Left lung (tissue), 10 donors: Measurements from ENCODE around the gene ABHD2. TPM values are rescaled to one million over a fixed set of nuclear protein-coding genes. Genes with fewer than 3 reads are reported as not detected.

Experiments
- ATAC-seq: fragments of 200-7000 bp; cut with Tn5 transposase; one replicate; pipeline ENCODE4 v1.9.1; 2020; ENCODE audit warnings: moderate library complexity
- DNase-seq, 4 donors: peaks; one replicate each; pipeline ENCODE4 v3.0.0-alpha.2; 2013 to 2020
- H3K27ac ChIP-seq, 2 donors: fragments of 200-600 bp; sonication (generic) in 1 of 2; one replicate each; pipeline versions ENCODE4 v1.5.0 to v1.8.0; 2020 to 2021
- H3K27me3 ChIP-seq, 2 donors: fragments of 200-600 bp; sonication (generic) in 1 of 2; one replicate each; pipeline versions ENCODE4 v1.5.0 to v1.8.0; 2020 to 2021
- H3K36me3 ChIP-seq, 2 donors: fragments of 200-600 bp; sonication (generic) in 1 of 2; one replicate each; pipeline versions ENCODE4 v1.5.0 to v1.8.0; 2020 to 2021
- H3K4me1 ChIP-seq, 2 donors: fragments of 200-600 bp; one replicate each; pipeline ENCODE4 v1.8.0; 2021
- H3K4me3 ChIP-seq, 2 donors: fragments of 200-600 bp; sonication (generic) in 1 of 2; one replicate each; pipeline versions ENCODE4 v1.5.0 to v1.8.0; 2020 to 2021; ENCODE audit warnings: mild to moderate bottlenecking in 1 of 2
- H3K9me3 ChIP-seq, 2 donors: fragments of 200-600 bp; sonication (generic) in 1 of 2; one replicate each; pipeline versions ENCODE4 v1.5.0 to v1.8.0; 2020 to 2021
- CTCF ChIP-seq, 2 donors: fragments of 200-600 bp; sonication (generic) in 1 of 2; IDR thresholded peaks; one replicate each; pipeline versions ENCODE4 v1.5.0 to v1.8.0; 2021; ENCODE audit warnings: antibody characterized with exemption in 2 of 2
- intact Hi-C, 2 donors: fragments of 100-400 bp; cut with DNase I; formaldehyde crosslinking; loops; one replicate each; pipeline versions ENCODE4 v1.11.2 to v1.14.2; 2022
- polyA plus RNA-seq, 6 donors: library from polyadenylated mRNA; unstranded; fragments of 120-200 nt; gene quantifications; one replicate each; pipeline ENCODE4 v1.2.1, GENCODE V29; 2013; ENCODE audit not compliant: insufficient read length in 6 of 6
- total RNA-seq, 2 donors: library from RNA; stranded (reverse); fragmentation: NEBNext Ultra II Directional; extraction: Animal tissue kit (Norgen Biotek cat#: 25700); gene quantifications; one replicate each; pipeline ENCODE4 v1.2.1, GENCODE V29; 2021
- donor health status: DM: no; HTN: yes; CAD: no.
- donor health status: DM: no; HTN: no; CAD: no.

Gene ABHD2
- total and polyA plus RNA-seq, 8 donors: 35.4 to 231 (median 46.9) TPM

GRCh38 chr15:89098281-89098680 lies 10.0 kb downstream of the ABHD2 start:
- no peaks in the 10 kb centered on the region for H3K9me3 ChIP-seq
- ATAC-seq (no peak), DNase-seq (no peak)
- H3K27me3 ChIP-seq: no peaks in the 10 kb centered on the region
- intact Hi-C loops: no loop called here
- no peak for TF ChIP-seq CTCF (IDR thresholded peaks at IDR 0.05)
- H3K4me1 ChIP-seq: peaks cover 20 to 78% of the 10 kb centered on the region in 2 donors
- no peak overlapping the region for H3K4me3 ChIP-seq
- no peak overlapping the region for H3K27ac ChIP-seq
- peaks cover 0 to 6% of the 10 kb centered on the region in 2 donors for H3K36me3 ChIP-seq

GRCh38 chr15:89099968-89100367 lies 11.7 kb downstream of the ABHD2 start:
- TF ChIP-seq CTCF (IDR thresholded peaks at IDR 0.05): no peak
- Histone ChIP-seq H3K27ac (no peak overlapping the region), H3K36me3 (peaks cover 0 to 19% of the 10 kb centered on the region in 2 donors), H3K9me3 (no peaks in the 10 kb centered on the region), H3K4me1 (peaks cover 27 to 75% of the 10 kb centered on the region in 2 donors), H3K4me3 (no peak overlapping the region), H3K27me3 (no peaks in the 10 kb centered on the region)
- intact Hi-C loops: no loop called here
- DNase-seq: no peak
- ATAC-seq: no peak

GRCh38 chr15:89101302-89102193 lies 13.3 kb downstream of the ABHD2 start:
- no peak for TF ChIP-seq CTCF (IDR thresholded peaks at IDR 0.05)
- no peaks in the 10 kb centered on the region for H3K27me3 ChIP-seq
- ATAC-seq: peak; percentile 92
- peaks cover 0 to 29% of the 10 kb centered on the region in 2 donors for H3K36me3 ChIP-seq
- no peaks in the 10 kb centered on the region for H3K9me3 ChIP-seq
- DNase-seq: peak in 2 of 4 donors; percentile 75 to 83
- peaks cover 29 to 74% of the 10 kb centered on the region in 2 donors for H3K4me1 ChIP-seq
- H3K27ac ChIP-seq: peak overlapping the region; percentile 48 to 77
- H3K4me3 ChIP-seq: no peak overlapping the region
- intact Hi-C loops: no loop called here

GRCh38 chr15:89103481-89104171 lies 15.4 kb downstream of the ABHD2 start:
- ATAC-seq (no peak), DNase-seq (no peak)
- H3K4me3 ChIP-seq: no peak overlapping the region
- no peak for TF ChIP-seq CTCF (IDR thresholded peaks at IDR 0.05)
- peaks cover 0 to 40% of the 10 kb centered on the region in 2 donors for H3K36me3 ChIP-seq
- no peaks in the 10 kb centered on the region for H3K27me3 ChIP-seq
- H3K4me1 ChIP-seq: peaks cover 29 to 70% of the 10 kb centered on the region in 2 donors
- H3K27ac ChIP-seq: peak overlapping the region in 1 of 2 donors; percentile 68
- no peaks in the 10 kb centered on the region for H3K9me3 ChIP-seq
- intact Hi-C loops: no loop called here

GRCh38 chr15:89104172-89104564 lies 15.9 kb downstream of the ABHD2 start:
- peaks cover 29 to 73% of the 10 kb centered on the region in 2 donors for H3K4me1 ChIP-seq
- intact Hi-C loops: no loop called here
- H3K4me3 ChIP-seq: no peak overlapping the region
- H3K9me3 ChIP-seq: no peaks in the 10 kb centered on the region
- no peak for TF ChIP-seq CTCF (IDR thresholded peaks at IDR 0.05)
- H3K27me3 ChIP-seq: no peaks in the 10 kb centered on the region
- ATAC-seq (no peak), DNase-seq (no peak)
- peaks cover 0 to 40% of the 10 kb centered on the region in 2 donors for H3K36me3 ChIP-seq
- peak overlapping the region; percentile 57 to 68 for H3K27ac ChIP-seq
